NCI-H1436 (cell line): ENCODE data around the gene CRLF2.
"Not testable (repeated sequence)": the region's sequence is repeated elsewhere in the genome, so short reads cannot be mapped to it uniquely, and the experiment has no call there.

ENCODE experiments used
- DNase-seq: peaks from one replicate; lab custom pipeline; 2025; lab: John Stamatoyannopoulos, UW

CRLF2 gene

DNA sequence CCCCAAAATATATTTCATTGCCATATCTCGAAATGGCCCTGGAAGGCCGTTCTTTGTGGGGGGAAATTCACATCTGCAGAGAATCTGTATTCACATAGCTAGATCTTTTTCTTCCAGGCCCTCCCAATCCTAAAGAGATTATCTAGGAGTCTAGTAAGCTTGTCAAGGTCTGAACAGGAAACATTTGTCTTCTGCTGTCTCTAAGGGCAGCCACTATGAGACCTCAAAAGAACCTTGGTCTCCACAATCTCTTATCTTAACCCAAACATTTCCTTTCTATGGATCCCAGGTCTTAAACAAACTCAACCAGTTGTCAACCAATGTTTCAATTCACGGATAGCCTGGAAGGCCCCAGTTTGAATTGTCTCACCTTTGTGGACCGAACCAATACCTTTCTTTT lies 45.0 kb downstream of the CRLF2 start:
- no peak for DNase-seq

- DNase-seq = no peak
These were observed 46.8 kb downstream of the CRLF2 start for GRCh38 chrX:1165535-1166196.

- DNase-seq = no peak
These were observed 47.8 kb downstream of the CRLF2 start for GRCh38 chrX:1164322-1165288.

DNA sequence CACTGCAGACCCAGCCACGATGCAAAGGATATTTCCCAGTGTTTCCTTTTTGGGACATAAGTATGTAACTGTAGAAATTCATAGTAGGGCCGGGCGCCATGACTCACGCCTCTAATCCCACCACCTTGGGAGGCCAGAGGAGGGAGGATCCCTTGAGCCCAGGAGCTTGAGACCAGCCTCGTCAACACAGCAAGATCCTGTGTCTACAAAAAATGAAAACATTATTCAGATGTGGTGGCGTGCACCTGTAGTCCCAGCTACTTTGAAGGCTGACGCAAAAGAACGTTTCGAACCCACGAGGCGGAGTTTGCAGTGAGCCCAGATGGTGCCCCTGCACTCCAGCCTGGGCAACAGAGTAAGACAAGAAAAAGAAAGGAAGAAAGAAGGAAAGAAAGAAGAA lies 49.2 kb downstream of the CRLF2 start:
- no peak for DNase-seq

DNA sequence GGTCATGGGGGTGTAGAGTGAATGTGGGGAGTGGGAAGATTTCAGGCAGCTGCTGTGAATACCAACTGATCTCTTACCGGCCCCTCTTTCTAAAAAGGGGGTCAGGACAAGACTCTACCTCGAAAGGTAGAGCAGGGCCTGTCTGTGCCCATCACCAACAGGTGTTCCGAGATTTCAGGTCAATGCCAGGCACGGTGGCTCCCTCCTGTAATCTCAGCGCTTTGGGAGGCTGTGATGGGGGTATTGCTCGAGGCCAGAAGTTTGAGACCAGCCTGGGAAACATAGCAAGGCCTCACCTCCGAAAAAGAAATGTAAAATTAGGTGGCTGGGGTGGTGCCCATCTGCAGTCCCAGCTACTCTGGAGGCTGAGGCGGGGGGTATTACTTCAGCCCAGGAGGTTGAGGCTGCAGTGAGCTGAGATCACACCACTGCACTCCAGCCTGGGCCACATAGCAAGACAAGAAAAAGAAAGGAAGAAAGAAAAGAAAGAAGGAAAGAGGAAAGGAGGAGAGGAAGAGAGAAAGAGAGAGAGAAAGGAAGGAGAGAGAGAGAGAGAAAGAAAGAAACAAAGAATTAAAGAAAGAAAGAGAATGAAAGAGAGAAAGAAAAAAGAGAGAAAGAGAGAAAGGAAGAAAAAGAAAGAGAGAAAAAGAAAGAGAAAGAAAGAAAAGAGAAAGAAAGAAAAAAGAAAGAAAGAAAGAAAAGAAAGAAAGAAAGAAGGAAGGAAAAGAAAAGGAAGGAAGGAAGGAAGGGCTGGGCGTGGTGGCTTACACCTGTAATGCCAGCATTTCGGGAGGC lies 50.1 kb downstream of the CRLF2 start:
- DNase-seq = no peak

- no peak for DNase-seq
These were observed 52.9 kb downstream of the CRLF2 start for GRCh38 chrX:1159548-1159947.

DNA sequence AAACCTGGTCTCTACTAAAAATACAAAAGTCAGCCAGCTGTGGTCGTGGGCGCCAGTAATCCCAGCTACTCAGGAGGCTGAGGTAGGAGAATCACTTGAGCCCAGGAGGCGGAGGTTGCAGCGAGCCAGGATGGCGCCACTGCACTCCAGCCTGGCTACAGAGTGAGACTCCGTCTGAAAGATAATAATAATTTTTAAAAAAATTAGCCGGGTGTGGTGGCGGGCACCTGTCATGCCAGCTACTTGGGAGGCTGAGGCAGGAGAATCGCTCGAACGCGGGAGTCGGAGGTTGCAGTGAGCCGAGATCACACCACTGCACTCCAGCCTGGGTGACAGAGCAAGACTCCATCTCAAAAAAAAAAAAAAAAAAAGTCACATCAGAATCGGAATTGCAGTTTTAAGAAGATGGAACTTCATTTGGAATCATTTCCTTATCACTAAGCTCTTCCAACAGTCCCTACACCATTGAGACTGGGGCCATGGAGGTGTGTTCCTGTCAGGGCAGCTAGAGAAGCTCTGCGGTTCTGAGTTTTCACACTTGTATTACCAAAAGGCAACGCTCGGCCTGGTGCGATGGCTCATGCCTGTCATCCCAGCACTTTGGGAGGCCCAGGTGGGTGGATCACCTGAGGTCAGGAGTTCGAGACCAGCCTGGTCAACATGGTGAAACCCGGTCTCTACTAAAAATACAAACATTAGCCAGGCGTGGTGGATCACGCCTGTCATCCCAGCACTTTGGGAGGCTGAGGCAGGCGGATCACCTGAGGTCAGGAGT lies 55.6 kb downstream of the CRLF2 start:
- not testable (repeated sequence) for DNase-seq

DNA sequence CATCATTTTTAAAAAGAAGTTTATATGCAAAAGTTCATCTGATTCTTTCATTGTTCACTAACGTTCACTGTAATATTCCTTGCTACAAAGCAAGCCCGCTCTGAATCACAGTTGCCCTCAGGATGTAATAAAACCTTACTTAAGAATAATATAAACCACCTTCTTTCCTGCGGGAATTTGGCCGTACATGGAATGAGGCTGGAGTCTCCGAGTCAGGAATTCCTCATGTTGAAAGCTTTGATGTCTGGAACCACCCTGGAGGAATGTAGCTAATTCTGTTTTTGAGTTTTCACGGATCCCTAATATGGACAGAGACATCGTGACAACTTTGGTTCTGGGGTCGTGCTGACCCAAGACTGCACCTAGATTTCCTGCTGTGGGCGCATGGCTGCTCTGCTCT lies 58.5 kb downstream of the CRLF2 start:
- no peak for DNase-seq

DNA sequence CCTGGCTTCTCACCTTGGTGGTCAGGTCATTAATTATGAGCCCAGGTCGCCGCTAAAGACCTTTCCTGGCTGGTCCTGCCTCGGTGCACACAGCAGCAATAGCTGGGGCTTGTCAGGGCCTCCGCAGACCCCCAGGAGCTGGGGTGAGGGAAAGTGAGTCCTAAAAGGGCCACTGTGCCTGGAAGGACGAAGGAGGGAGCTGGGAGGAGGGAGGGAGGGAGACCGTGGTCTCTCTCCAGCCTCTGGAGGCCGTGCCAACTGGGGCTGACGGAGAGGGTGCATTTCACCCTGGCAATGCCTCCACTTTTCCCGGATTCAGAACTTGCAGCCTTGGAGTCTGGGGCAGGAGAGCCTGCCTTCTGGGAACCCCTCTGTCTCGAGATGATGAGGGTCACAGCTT lies 60.4 kb downstream of the CRLF2 start:
- DNase-seq = no peak

DNA sequence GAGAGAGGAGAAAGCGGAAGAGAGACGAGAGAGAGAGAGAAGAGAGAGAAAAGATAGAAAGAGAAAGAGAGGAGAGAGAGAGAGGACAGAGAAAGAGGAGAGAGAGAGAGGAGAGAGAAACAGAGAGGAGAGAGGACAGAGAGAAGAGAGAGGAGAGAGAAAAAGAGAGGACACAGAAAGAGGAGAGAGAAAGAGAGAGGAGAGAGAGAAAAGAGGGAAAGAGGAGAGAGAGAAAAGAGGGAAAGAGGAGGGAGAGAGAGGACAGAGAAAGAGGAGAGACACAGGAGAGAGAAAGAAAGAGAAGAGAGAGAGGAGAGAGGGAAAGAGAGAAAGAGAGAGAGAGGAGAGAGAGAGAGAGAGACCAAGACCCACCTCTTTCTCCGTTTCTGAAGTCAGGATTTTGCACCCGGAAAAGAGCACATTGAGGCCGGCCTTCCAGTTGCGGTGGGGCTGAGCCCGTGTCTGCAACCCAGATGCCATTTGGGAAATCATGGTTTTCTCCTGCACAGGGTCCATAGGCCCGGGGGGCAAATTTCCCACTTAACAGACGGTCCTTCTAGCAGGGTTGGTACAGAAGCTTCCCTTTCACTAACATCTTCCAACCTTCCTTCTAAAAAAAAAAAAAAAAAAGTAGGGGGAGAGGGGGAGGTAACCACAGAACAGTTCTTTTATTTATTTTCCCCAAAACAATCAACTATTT lies 60.9 kb downstream of the CRLF2 start:
- no peak for DNase-seq

DNA sequence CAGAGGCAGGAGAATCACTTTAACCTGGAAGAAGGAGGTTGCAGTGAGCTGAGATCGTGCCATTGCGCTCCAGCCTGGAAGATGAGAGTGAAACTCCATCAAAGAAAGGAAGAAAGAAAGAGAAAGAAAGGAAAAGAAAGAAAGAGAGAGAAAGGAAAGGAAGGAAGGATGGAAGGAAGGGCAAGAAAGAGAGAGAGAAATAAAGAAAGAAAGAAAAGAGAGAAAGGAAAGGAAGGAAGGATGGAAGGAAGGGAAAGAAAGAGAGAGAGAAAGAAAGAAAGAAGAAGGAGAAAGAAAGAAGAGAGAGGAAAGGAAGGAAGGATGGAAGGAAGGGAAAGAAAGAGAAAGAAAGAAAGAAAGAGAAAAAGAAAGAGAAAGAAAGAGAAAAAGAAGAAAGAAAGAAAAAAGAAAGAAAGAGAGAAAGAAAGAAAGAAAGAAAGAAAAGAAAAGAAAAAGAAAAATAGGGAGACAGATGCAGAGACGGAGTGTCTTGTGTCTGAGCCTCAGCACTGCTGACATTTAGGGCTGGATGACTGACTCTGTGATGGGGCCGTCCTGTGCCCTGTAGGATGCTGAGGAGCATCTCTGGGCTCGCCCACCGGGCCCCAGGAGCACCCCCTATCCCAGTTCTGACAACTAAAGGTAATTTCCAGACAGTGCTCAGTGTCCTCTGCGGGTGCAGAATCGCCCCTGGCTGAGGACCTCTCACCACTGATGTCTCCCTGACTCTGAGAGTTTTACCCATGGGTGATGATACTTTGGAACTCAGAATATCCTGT lies 61.7 kb downstream of the CRLF2 start:
- no peak for DNase-seq

DNA sequence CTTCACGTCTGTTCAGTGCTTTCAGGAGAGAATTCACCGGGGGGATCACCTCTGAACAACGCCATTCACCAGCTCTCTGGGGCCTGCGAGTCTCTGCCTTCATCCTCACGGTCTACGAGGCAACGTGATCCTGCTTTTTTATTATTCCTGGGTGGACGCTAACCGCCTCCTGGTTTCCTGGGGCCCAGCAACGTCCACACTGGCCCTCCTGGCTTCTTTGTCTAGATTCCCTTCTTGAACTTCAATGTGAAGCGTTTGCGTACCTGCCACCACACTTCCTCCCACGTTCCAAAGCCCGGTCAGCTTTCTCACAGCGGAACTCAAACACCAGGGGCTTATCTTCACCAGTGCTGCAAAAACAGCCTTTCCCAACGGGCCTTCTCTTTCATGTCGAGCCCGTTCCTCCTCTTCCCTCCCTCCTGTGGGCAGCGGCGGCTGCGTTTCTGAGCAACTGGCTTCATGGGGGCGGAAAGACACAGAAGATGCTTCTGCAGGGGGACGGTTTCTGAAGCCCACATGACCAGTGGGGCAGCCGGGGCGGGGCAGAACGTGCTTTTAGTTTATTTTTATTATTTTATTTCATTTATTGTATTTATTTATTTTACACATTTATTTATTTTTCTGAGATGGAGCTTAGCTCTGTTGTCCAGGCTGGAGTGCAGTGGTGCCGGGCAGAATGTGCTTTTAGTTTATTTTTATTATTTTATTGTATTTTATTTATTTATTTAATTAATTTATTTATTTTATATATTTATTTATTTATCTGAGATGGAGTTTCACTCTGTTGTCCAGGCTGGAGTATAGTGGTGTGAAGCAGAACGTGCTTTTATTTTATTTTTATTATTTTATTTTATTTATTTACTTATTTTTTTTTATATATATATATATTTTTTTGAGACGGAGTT lies 64.6 kb downstream of the CRLF2 start:
- no peak for DNase-seq

GRCh38 chrX:1144293-1144692 lies 68.2 kb downstream of the CRLF2 start:
- no peak for DNase-seq
